NCI-H1930 (cell line): ENCODE measurements around the gene ELOB.

Experiments used
- DNase-seq, 2 experiments: peaks; one replicate each; lab custom pipeline; 2025; lab: John Stamatoyannopoulos, UW

The ELOB gene

DNA sequence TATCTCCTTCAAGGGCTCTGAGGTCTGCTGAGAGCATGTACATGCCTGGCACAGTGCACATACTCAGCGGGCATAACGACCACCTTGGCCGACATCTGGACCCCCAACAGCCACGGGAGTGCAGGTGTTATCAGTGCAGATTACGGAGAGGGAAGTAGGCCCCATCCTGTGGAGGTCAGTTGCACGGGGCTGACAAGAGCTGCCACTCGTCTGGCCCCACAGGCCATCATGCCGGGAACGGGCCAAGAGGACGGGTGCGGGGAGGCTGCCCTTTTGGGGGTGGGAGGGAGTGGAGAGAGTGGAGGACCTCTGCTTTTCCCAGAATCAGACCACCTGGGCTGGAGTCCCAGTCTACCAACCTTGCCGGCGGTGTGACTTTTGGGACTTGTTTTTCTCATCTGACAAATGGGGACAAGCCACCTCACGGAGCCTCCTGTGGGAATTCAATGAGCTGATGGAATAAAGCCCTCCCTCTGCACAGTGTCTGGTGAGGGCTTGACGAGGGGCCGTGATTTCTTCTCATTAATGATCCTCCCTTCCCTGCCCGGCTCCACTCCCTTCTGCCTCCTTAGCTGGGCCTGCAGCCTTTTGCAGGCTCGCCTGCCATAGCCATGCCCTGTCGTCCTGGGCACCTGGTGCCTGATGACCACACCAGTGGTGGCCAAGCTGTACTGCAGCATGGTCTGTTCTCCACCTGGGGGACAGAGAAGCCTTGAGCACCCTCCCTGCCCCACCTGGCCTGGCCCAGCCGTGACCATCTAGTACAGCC lies 5.7 kb upstream of the ELOB start:
- DNase-seq = no peak

DNA sequence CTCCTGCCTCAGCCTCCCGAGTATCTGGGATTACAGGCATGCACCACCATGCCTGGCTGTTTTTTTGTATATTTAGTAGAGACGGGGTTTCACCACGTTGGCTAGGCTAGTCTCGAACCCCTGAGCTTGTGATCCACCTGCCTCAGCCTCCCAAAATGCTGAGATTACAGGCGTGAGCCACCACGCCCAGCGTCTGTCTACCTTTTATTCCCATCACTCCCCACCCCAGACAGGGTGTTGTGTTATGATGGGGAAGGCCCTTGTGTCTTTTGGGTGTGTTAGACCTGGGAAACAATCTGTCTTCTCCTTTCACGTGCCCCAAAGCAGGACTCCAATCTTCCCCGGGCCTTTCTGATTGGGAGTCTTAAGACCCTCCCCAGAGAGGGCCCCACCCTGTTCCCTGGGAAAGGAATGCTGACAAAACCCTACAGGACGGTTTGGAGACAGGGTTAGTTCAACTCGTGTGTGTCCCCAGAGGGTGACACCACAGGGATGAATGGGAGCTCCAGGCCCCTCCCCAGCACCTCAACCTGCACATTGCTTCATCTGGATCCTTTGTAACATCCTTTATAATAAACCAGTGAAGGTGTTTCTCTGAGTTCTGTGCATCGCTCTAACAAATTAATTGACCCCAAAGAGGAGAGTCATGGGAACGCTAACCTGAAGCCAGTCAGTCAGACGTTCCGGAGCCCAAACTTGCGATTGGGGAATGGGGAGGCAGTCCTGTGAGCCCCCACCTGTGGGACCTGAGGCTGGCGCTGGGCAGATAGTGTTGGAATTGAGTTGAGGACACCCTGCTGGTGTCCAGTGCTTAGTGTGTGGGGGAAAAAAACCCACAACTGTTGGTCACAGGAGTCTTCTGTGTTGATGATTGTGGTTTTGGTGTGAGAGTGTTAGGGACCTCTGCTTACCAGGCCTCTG lies 3.2 kb upstream of the ELOB start:
- DNase-seq = no peak

DNA sequence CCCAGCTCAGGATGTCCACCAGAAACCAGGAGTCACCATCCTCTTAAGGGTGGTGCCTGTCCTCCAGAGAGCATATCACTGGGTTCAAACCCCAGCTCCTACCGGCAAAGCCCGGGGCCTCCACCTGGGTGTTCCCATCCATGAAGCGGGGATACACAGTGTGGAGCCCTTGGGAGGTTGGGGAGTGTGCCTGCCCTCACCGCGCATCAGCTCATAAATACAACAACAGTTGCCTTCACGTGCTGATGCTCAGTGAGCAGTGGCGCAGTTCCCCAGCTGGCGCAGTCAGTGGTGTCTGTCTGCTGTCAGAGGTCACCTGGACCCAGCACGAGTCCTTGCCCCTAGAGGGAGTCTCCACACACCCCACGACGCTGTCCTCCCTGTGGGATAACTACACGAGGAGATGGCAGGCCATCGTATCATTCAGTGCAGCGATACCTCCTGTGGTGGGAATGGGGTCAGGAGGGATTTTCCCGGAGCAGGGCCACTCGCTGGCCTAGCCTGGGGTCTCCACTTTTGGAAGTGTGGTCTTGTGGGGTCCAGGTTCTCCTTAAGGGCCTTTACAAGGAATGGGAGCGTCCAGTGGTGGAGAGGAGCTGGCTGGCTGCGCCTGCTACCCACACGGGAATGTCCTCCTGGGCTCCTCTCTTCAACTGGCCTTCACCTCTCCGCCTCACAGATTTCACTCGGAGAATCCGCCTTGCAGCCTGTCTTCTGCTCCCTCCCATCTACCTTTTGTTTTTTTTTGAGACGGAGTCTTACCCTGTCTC lies 2.3 kb upstream of the ELOB start:
- no peak for DNase-seq

DNA sequence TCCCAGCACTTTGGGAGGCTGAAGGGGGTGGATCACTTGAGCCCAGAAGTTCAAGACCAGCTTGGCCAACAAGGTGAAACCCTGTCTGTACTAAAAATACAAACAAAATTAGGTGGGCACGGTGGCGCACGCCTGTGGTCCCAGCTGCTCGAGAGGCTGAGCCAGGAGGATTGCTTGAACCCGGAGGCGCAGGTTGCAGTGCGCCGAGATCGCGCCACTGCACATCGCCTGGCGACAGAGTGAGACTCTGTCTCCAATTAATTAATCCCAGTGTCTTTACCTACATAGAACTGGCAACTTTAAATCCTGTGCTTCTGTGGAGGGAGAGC lies 1.5 kb upstream of the ELOB start:
- DNase-seq = no peak

DNA sequence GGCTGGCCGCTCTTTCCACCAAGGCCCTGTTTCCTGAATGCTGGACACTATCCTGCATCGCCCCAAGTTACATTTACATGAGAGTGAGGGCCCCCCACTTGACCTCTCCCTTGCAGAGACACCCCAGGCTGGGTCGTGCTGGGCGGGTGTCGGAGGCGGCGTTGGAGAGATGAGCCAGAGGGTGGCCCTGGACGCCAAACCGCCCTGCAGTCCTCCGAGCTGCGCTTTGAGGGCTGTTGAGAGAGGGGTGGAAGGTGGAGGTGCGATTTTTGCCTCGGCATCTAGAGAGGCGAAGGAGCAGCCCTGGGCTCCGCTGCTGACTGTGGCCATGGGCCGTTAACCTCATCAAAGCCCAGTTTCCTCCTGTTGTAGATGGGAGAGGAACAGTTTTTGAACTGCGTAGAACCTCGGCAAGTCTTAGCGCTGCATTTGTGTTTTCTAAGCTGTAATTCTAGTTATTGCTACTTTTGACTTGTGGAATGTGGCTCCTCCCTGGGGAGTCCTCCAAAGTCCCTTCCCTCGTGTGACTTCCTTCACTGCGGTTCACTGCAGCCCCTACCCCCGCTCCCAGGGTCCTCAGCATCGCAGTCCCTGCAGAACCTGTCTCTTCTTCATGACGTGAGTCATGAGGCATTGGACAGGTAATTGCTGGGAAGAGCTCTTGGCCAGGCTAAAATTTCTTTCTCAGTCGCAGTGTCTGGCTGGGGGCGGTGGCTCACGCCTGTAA lies 986 bp upstream of the ELOB start:
- DNase-seq = no peak

DNA sequence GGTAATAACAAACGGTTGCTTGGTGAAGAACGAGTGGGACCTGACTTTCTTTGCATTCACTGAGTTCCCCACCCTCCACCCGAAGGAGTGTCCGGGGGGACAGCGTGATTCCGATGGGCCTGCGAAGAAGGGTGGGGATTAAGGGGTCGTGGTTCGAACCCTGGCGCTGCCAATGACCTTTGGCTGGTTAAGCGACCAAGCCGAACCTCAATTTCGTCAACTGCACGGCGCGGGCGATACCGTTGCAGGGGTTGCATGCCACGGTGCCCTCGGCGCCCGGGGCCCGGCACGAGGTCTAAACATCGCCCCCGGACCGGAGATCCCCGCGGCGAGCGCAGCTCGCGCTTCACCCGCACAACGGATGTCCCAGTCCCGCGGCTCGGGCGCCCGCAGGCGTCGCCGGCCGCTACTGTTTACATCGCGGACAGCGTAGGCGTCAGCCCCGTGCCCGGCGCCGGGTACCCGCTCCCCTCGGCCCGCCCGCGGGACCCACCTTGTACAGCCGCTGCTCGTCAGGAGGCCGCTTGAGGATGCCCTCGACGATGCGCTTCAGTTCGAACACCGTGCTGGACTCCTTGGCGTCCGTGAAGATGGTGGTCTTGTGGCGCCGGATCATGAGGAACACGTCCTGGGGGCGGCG lies 460 bp downstream of the ELOB start:
- DNase-seq = no peak

DNA sequence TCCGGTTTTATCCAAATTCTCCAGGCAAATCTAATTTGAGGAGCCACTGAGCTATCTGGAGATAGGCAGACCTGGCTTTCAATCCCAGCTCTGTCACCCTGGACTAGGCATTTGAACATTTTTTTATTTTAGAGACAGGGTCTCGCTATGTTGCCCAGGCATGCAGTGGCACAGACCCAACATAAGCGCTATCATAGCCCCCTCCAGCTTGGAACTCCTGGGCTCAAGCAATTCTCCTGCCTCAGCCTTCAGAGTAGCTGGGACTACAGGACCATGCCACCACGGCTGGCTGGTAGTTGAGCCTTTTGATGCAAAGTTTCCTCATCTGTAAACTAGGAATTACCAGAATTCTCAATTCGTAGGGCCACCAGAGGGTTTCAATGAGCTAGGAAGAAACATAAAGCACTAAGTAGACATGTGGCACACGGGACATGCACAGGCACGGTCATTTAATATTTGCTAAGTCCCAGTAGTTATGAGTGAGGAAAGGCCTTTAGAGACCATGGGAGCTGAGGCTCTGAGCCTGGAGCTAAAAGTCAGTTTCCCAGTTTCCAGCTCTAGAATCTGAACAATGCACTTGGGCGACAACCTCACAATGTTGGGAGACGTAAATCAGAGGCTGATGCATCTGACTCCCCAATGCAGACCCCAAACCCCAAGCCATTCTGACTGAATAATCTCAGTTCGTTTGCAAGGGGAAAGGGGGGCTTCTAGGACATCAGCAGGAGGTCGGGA lies 1.1 kb downstream of the ELOB start:
- DNase-seq = no peak

DNA sequence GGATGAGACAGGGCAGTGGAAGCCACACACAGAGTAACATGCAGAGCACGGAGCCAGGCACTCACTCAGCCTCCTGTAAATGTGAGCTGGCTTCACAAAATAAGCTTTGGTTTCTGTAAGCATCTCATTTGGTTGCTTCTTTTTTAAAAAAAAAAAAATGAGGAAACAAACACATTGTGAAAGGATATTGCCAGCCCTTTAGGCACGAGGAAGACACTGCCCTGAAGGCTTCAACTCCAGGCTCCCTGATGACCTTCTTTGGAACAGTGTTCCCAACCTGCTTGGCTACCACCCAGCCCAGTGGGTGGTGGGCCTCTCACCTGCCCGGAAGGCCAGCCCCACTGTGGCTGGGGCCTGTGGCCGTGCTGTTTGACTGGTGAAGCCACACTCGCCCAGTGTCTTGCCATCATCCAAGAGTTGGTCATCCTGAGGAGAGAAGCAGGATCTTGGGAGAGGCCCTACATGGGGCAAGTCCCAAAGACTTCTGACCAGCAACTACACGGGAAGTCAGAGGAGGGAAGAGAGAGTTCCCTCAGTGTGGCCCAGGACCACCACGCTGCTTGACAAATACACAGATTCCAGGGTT lies 1.9 kb downstream of the ELOB start:
- no peak for DNase-seq

DNA sequence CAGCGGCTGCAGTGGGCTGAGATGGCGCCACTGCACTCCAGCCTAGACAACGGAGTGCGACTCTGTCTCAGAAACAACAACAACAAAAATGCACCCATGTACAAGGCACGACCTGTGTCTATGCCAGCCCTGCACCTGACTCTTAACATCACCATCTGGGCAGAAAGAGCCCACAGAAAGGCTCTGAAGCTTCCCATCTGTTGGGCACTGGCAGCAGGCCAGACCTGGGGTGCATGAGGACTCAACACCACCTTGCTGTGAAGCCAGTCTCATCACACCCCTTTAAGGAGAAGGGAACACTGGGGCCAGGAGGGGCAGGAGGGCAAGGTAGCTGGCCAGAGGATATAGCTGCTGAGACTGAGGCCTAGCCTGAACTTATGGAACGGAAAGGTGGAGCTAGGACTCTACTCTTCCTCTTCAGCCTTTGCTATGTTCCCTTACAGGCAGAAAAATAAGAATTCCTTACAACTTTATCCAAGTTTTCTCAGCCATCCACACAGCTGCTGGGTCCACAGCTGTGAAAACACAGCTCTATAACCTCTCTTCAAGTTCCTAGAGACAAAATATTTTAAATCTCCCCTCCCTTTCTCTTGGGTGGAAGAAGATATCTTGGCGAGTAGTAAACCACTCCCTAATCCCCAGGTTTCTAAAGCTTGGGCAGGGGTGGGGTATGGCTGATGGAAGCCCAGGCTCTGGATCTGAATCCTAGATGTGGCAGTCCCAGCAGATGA lies 2.8 kb downstream of the ELOB start:
- no peak for DNase-seq

DNA sequence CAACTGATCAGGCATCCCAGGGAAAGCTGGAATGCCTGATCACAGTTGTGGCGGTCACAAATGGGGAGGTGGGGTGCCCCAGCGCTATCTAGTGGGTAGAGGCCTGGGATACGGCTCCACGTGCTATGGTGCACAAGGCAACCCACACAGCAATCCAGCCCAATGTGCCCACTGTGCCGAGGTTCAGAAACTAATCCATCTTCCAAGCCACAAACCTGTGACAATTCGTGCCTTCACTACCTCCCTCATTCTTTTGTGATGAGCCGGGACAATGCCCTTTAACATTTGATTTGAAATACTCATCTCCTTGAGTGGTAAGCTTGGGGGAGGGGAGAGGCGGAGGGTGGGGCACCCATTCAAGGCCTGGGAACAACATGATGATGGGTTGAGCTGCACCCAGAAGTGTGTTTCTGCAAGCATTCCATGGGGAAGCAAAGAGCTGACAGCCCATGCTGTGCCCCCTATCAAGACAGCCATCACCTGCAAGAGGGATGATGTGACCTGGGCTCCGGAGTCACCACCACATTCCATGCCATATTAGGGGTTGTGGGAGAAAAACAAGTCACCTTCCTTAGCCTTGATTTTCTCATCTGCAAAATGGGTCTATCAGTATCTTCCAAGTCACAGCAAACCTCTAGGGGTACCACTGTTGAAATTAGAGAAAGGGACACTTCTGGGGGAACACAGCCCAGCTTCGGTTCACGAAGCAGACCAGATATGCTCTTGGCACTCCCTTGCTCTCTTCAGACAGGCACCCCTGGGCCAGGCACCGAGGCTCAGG lies 3.7 kb downstream of the ELOB start:
- DNase-seq = no peak

DNA sequence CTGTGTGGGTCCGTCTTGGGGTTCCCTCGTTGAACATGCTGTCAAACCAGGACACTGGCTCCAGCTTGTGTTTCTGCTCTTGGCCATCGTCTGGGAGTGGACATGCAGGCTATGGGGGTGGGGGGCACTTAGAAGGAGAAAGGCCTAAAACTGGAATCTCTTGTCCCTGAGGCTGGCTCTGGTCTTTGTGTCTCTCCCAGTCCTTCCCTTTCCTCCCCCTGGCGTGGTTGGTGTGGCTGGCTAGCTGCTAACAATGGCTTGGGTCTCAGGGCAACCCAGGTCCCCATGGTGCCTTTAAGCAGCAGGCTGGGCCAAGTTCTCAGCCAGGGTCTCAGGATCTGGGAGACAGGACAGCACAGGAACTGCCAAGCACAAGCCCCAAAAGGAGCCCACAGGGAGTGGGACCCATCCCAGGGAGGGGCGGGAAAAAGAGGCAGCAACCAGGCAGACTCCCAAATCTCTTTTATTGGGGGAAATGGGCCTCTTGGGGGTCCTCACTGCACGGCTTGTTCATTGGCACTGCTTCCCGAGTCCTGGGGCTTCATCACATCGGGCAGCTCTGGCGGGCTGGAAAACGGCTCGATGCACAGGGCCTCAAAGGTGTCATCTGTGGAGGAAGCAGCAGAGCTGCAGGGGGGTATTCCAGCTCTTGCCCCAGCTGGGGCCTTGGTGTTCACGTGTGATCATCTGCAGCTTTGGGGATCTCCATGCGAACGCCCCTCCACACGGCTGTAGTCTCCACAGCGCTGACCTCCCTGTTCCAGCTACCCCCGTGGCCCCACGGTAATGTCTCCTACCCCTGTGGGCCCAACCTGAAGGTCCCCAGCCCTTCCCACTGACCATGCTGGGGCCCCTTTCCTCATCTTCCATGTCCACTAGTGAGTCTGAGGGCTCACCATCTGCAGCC lies 5.3 kb downstream of the ELOB start:
- no peak for DNase-seq

DNA sequence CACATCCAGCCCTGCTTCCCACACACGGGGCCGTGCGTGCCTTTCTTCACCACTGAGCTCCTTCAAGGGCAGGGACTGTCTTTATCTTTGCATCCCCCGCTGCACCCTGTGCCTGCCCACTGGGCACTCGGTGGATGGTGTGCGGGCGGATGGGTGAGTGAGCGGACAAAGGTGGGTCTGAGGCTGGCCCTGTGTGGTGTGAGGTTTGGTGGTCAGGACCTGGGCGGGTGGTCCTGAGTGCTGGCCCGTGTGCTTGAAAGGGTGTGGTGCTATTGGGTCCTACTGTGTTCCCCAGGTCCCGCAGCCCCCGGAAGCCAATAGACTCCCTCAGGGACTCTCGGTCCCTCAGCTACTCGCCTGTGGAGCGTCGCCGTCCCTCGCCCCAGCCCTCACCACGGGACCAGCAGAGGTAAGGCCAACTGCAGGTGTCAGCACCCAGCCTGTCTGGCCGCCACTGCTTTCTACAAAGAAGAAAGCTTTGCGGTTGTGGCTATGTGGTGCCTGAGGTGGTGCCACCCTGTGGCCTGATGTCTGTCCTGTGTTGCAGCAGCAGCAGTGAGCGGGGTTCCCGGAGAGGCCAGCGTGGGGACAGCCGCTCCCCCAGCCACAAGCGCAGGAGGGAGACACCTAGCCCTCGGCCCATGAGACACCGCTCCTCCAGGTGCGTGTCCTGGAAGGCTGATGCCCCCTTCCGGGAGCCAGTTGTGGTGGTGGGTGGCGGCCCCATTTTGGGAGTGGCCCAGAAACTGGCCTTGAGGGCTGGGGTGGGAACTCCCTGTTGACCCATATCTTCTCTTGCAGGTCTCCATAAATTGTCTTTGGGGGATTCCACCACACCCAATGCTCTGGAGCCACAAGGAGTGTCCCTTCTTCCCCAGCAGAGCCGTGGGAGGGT lies 6.8 kb downstream of the ELOB start:
- DNase-seq = no peak

DNA sequence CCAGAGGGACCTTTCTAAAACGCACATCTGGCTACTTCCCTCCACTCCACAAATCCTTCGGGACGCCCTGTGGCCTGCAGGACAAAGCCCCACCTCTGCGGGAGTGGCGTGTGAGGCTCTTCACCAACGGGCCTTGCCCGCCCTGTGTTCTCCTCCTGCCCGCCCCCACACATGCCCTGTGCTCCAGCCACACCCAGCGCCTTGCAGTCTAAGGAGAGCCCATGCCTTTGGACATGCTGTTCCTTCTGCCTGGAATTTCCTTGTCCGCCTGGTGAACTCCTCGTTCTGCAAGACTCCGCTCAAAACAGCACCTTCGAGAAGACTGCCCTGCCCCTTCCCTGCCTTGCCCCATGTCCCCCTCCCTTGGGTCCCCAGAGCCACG lies 7.4 kb downstream of the ELOB start:
- no peak for DNase-seq

DNA sequence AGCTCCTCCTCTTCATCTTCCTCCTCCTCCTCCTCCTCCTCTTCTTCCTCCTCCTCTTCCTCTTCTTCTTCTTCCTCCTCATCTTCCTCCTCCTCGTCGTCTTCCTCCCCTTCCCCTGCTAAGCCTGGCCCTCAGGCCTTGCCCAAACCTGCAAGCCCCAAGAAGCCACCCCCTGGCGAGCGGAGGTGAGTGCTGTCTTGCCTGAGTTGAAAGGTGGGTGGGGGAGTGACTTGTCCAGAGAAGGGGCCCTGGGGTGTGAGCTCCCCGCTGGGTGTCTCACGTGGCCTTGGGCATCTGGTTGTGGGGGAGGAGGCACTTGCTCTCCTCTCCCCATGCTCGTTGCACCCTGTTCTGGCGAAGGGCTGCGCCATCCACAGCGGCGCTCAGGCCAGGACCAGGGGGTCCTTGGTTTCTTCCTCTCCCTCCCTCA lies 8.0 kb downstream of the ELOB start:
- DNase-seq = no peak

DNA sequence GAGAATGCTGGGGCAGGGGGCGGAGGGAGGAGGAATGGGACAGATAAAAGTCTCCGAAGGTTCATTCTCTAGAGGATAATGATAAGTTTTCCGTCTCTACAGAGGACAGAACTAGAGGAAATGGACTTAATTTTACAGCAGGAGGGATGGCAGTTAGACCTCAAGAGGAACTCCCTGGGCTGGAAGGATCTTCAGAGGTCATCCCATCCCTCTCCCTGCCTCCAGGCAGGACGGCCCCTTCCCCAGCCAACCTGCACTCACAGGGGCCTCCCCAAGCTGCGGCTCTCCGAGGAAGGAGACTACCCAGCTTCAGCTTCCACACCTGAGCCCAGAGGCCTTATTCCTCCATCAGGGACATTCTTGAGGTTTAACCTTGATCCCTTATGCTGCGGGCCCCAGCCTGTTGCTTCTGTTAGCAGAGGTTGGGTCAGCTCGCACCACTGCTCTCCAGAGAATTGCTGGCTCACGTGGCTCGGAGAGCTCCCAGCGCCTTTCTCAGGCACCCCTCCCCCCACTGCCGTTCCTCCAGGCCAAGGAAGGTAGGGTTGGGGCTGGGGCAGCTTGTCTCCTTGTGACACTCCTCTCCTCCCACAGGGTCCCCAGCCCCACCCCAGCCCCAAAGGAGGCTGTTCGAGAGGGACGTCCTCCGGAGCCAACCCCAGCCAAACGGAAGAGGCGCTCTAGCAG lies 8.5 kb downstream of the ELOB start:
- DNase-seq = no peak

DNA sequence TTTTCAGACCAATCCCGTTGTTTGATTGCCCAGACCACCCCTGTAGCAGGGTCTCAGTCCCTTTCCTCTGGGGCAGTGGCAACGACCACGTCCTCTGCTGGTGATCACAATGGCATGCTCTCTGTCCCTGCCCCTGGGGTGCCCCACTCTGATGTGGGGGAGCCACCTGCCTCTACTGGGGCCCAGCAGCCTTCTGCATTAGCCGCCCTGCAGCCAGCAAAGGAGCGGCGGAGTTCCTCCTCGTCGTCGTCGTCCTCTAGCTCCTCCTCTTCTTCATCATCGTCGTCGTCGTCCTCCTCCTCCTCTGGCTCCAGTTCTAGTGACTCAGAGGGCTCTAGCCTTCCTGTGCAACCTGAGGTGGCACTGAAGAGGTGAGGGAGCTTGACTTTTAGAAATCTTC lies 9.2 kb downstream of the ELOB start:
- DNase-seq = no peak
